IMR-90 (cell line): ENCODE data around the gene CRAMP1. TPM values are rescaled to one million over a fixed set of nuclear protein-coding genes. Genes with fewer than 3 reads are reported as not detected.

Experiments used
- ATAC-seq: fragments of 200-7000 bp; cut with Tn5 transposase; 2 replicates; pipeline ENCODE4 v1.9.1; 2020; ENCODE audit warnings: low read depth, mild to moderate bottlenecking, moderate library complexity
- BruUV-seq: library from RNA; stranded (reverse); fragments of 400-500 nt; replicated peaks from 2 replicates; lab custom pipeline; 2021; lab: Mats Ljungman, UMichigan
- CTCF ChIA-PET: fragments of 300-600 bp; formaldehyde crosslinking; extraction: SDS; loops from one replicate; lab custom pipeline; 2021; ENCODE audit warnings: antibody characterized with exemption; lab: Yijun Ruan, JAX
- POLR2A ChIA-PET: fragments of 300-600 bp; sonication (Branson Sonifier 250); formaldehyde crosslinking; loops from one replicate; lab custom pipeline; 2022; ENCODE audit warnings: antibody characterized with exemption; ENCODE audit not compliant: unreplicated experiment; lab: Charles Lee
- DNase-seq: peaks from one replicate; pipeline ENCODE4 v3.0.0; 2013
- H2AFZ ChIP-seq: replicated peaks from 2 replicates; pipeline ENCODE3; 2013; ENCODE audit warnings: low read length, mild to moderate bottlenecking; ENCODE audit not compliant: poor library complexity
- H2AK5ac ChIP-seq: 2 replicates; pipeline ENCODE4 v1.6.1; 2013; ENCODE audit warnings: low read depth, low read length, inconsistent platforms
- H2AK9ac ChIP-seq: replicated peaks from 2 replicates; pipeline ENCODE3; 2013; ENCODE audit warnings: mild to moderate bottlenecking, low read depth, low read length, moderate library complexity; ENCODE audit not compliant: poor library complexity
- H2BK120ac ChIP-seq: 2 replicates; pipeline ENCODE4 v1.6.1; 2013; ENCODE audit warnings: low read depth, low read length, inconsistent platforms
- H2BK15ac ChIP-seq: 3 replicates; pipeline ENCODE4 v1.6.1; 2013; ENCODE audit warnings: low read depth, low read length, inconsistent platforms
- H2BK20ac ChIP-seq: 2 replicates; pipeline ENCODE4 v1.6.1; 2013; ENCODE audit warnings: low read depth, mild to moderate bottlenecking, inconsistent platforms, low read length, moderate library complexity
- H2BK5ac ChIP-seq: 2 replicates; pipeline ENCODE4 v1.6.1; 2013; ENCODE audit warnings: mild to moderate bottlenecking, low read depth, low read length, inconsistent platforms; ENCODE audit not compliant: poor library complexity, severe bottlenecking
- H3K14ac ChIP-seq: replicated peaks from 2 replicates; pipeline ENCODE4 v1.6.1; 2013; ENCODE audit warnings: low read depth, low read length, inconsistent platforms
- H3K18ac ChIP-seq: 2 replicates; pipeline ENCODE4 v1.6.1; 2013; ENCODE audit warnings: low read depth, low read length, control low read depth
- H3K23ac ChIP-seq: 2 replicates; pipeline ENCODE4 v1.6.1; 2013; ENCODE audit warnings: low read depth, low read length, inconsistent platforms
- H3K27ac ChIP-seq: 2 replicates; pipeline ENCODE4 v1.5.1; 2013; ENCODE audit warnings: mild to moderate bottlenecking, control low read depth, low read length; ENCODE audit not compliant: insufficient read depth
- H3K27me3 ChIP-seq: 2 replicates; pipeline ENCODE4 v1.6.1; 2013; ENCODE audit warnings: low read length; ENCODE audit not compliant: control insufficient read depth, insufficient read depth
- H3K36me3 ChIP-seq: 2 replicates; pipeline ENCODE4 v1.6.1; 2013; ENCODE audit warnings: low read length, mixed read lengths; ENCODE audit not compliant: control insufficient read depth, insufficient read depth
- H3K4ac ChIP-seq: 2 replicates; pipeline ENCODE4 v1.6.1; 2013; ENCODE audit warnings: low read depth, low read length, inconsistent platforms
- H3K4me1 ChIP-seq: 2 replicates; pipeline ENCODE4 v1.6.1; 2013; ENCODE audit warnings: low read length, mixed read lengths; ENCODE audit not compliant: control insufficient read depth, insufficient read depth
- H3K4me2 ChIP-seq: 2 replicates; pipeline ENCODE4 v1.6.1; 2013; ENCODE audit warnings: low read depth, mild to moderate bottlenecking, control low read depth, low read length, moderate library complexity
- H3K4me3 ChIP-seq: 2 replicates; pipeline ENCODE4 v1.5.1; 2013; ENCODE audit warnings: low read depth, mild to moderate bottlenecking, control low read depth, low read length, moderate library complexity; ENCODE audit not compliant: insufficient read depth
- H3K56ac ChIP-seq: 2 replicates; pipeline ENCODE4 v1.6.1; 2013; ENCODE audit warnings: low read length, inconsistent platforms; ENCODE audit not compliant: insufficient read depth; ENCODE audit errors: extremely low read depth
- H3K79me1 ChIP-seq, 2 experiments: 2 replicates each; pipeline ENCODE4 v1.6.1; 2013; ENCODE audit warnings: low read length in 2 of 2, inconsistent platforms in 1 of 2, low read depth in 1 of 2
- H3K9ac ChIP-seq: 2 replicates; pipeline ENCODE4 v1.6.1; 2013; ENCODE audit warnings: low read depth, low read length, control low read depth
- H3K9me1 ChIP-seq: 2 replicates; pipeline ENCODE4 v1.6.1; 2013; ENCODE audit warnings: low read length, inconsistent platforms; ENCODE audit not compliant: insufficient read depth
- H3K9me3 ChIP-seq: 2 replicates; pipeline ENCODE4 v1.6.1; 2013; ENCODE audit warnings: low read length; ENCODE audit not compliant: control insufficient read depth, insufficient read depth
- H4K20me1 ChIP-seq: 2 replicates; pipeline ENCODE4 v1.6.1; 2013; ENCODE audit warnings: low read length, inconsistent platforms; ENCODE audit not compliant: insufficient read depth
- H4K5ac ChIP-seq: 2 replicates; pipeline ENCODE4 v1.6.1; 2013; ENCODE audit warnings: mild to moderate bottlenecking, low read depth, low read length, control low read depth
- H4K8ac ChIP-seq, 2 experiments: 2 replicates each; pipeline ENCODE4 v1.6.1; 2013; ENCODE audit warnings: low read depth in 2 of 2, low read length in 2 of 2, control low read depth in 1 of 2, inconsistent platforms in 1 of 2
- H4K91ac ChIP-seq: 2 replicates; pipeline ENCODE4 v1.6.1; 2013; ENCODE audit warnings: low read depth, low read length, inconsistent platforms; ENCODE audit not compliant: insufficient read depth
- BHLHE40 ChIP-seq: fragments of 150-350 bp; IDR thresholded peaks from 2 replicates; pipeline ENCODE4 v1.6.1; 2016; ENCODE audit warnings: mild to moderate bottlenecking, low read depth, low read length
- CHD1 ChIP-seq: IDR thresholded peaks from 2 replicates; pipeline ENCODE4 v1.6.1; 2012; ENCODE audit warnings: low read depth, low read length, improper control_type of control experiment
- CTCF ChIP-seq: conservative IDR thresholded peaks from 2 replicates; pipeline ENCODE4 v1.5.1; 2012; ENCODE audit warnings: mild to moderate bottlenecking, low read depth, low read length, improper control_type of control experiment
- ELK1 ChIP-seq: fragments of 150-350 bp; IDR thresholded peaks from 2 replicates; pipeline ENCODE4 v1.6.1; 2016; ENCODE audit warnings: low read depth, mild to moderate bottlenecking, low read length, moderate library complexity, borderline replicate concordance
- MXI1 ChIP-seq: IDR thresholded peaks from 2 replicates; pipeline ENCODE4 v1.6.1; 2012; ENCODE audit warnings: low read depth, mild to moderate bottlenecking, low read length, moderate library complexity, borderline replicate concordance
- NFE2L2 ChIP-seq: fragments of 150-350 bp; IDR thresholded peaks from 2 replicates; pipeline ENCODE4 v1.6.1; 2016; ENCODE audit warnings: low read depth, mild to moderate bottlenecking, low read length
- POLR2A ChIP-seq: IDR thresholded peaks from 2 replicates; pipeline ENCODE4 v1.6.1; 2012; ENCODE audit warnings: mild to moderate bottlenecking, low read depth, low read length
- RCOR1 ChIP-seq: IDR thresholded peaks from 2 replicates; pipeline ENCODE4 v1.6.1; 2012; ENCODE audit warnings: mild to moderate bottlenecking, low read length, improper control_type of control experiment; ENCODE audit not compliant: insufficient replicate concordance
- RFX5 ChIP-seq: IDR thresholded peaks from 2 replicates; pipeline ENCODE4 v1.8.0; 2012; ENCODE audit warnings: low read depth, mild to moderate bottlenecking, low read length, moderate library complexity
- SMC3 ChIP-seq: fragments of 150-350 bp; IDR thresholded peaks from 2 replicates; pipeline ENCODE4 v1.6.1; 2016; ENCODE audit warnings: low read depth, mild to moderate bottlenecking, antibody characterized with exemption, low read length, moderate library complexity
- USF2 ChIP-seq: fragments of 150-350 bp; IDR thresholded peaks from 2 replicates; pipeline ENCODE4 v1.6.1; 2017; ENCODE audit warnings: mild to moderate bottlenecking, antibody characterized with exemption, low read length, low read depth
- WGBS, 2 experiments: methylation state at CpG; one replicate each; pipeline versions ENCODE4 v1.1.5 to v1.1.7; 2013; ENCODE audit warnings: missing lambda C conversion rate in 2 of 2; ENCODE audit not compliant: insufficient read length in 1 of 2; ENCODE audit errors: extremely low coverage in 2 of 2; 5-methylcytosine and 5-hydroxymethylcytosine counted together
- dilution Hi-C: fragments of 300-500 bp; cut with HindIII; formaldehyde crosslinking; loops from one replicate; pipeline ENCODE4 v1.14.3; 2018; ENCODE audit warnings: low sequenced_read_pairs; ENCODE audit not compliant: unreplicated experiment
- in situ Hi-C: fragments of 300-500 bp; cut with MboI; formaldehyde crosslinking; loops from 3 replicates; pipeline ENCODE4 v1.14.3; 2019; ENCODE audit warnings: low sequenced_read_pairs, inconsistent platforms, mixed read lengths
- intact Hi-C: fragments of 100-400 bp; cut with micrococcal nuclease; formaldehyde crosslinking; loops from 2 replicates; pipeline ENCODE4 v1.10.0; 2022
- polyA plus RNA-seq, 3 experiments: library from polyadenylated mRNA; depleted of rRNA; stranded (reverse); fragments of >200 nt; gene quantifications; 2 replicates each; pipeline ENCODE4 v1.2.3, GENCODE V29; 2012; ENCODE audit warnings: low replicate concordance in 1 of 3
- total RNA-seq: library from RNA; depleted of rRNA; stranded (reverse); fragments of >200 nt; gene quantifications from 2 replicates; pipeline ENCODE4 v1.2.3, GENCODE V29; 2012

The CRAMP1 gene
- total and polyA plus RNA-seq, 2 of the 4 experiments (the other 2 are of a cell fraction), result 3.2 to 12.0 TPM

- 95% methylated on average over 4 of the region's 17 CpGs; no CpG with 5 or more reads in 1 of the 2 experiments for WGBS, 2 experiments
These were observed 75.5 kb downstream of the CRAMP1 start for GRCh38 chr16:1687427-1688316.

More at GRCh38 chr16:1687427-1688316, 75.5 kb downstream of the CRAMP1 start:
- Histone ChIP-seq H2BK5ac (peak overlapping the region; percentile 30), H3K56ac (no peak overlapping the region), H3K4me3 (no peak overlapping the region), H3K18ac (no peak overlapping the region), H2BK120ac (no peak overlapping the region), H3K79me1 (peaks cover 37 to 79% of the 10 kb centered on the region in 2 experiments), H3K9me1 (peaks cover 5% of the 10 kb centered on the region; the same call in 1 of the 2 replicates), H2AFZ (no peak overlapping the region), H2BK15ac (no peak overlapping the region), H3K4me2 (no peak overlapping the region), H3K23ac (no peak overlapping the region), H2BK20ac (no peak overlapping the region), H4K91ac (no peak overlapping the region), H3K14ac (no peak overlapping the region), H2AK9ac (no peak overlapping the region), H3K4ac (no peak overlapping the region), H4K5ac (no peak overlapping the region), H4K20me1 (peaks cover 40% of the 10 kb centered on the region), H3K36me3 (peaks cover 23% of the 10 kb centered on the region), H3K9me3 (no peaks in the 10 kb centered on the region; the same call in 1 of the 2 replicates), H3K27ac (no peak overlapping the region), H4K8ac (no peak overlapping the region), H3K9ac (no peak overlapping the region), H2AK5ac (no peak overlapping the region), H3K27me3 (no peaks in the 10 kb centered on the region), H3K4me1 (peaks cover 10% of the 10 kb centered on the region)
- ChIA-PET POLR2A (no interaction called here), CTCF (no interaction called here)
- dilution Hi-C loops (no loop called here), intact Hi-C loops (no loop called here), in situ Hi-C loops (no loop called here)
- no peak for ATAC-seq
- no peak for TF ChIP-seq POLR2A
- TF ChIP-seq MXI1, result no peak
- no peak for TF ChIP-seq RCOR1
- TF ChIP-seq CTCF, result no peak
- no peak for TF ChIP-seq SMC3
- TF ChIP-seq RFX5, result no peak
- no peak for TF ChIP-seq ELK1
- no peak for TF ChIP-seq USF2
- no peak for TF ChIP-seq BHLHE40
- no peak for TF ChIP-seq CHD1
- TF ChIP-seq NFE2L2, result no peak
- BruUV-seq, result no TSS peak
- DNase-seq, result no peak
